Osteoblast (primary cell): ENCODE measurements around the gene HPS4. TPM values are rescaled to one million over a fixed set of nuclear protein-coding genes. Genes with fewer than 3 reads are reported as not detected.

Experiments used
- DNase-seq: peaks from one replicate; pipeline ENCODE4 v3.0.0; 2011; ENCODE audit warnings: low spot score, mixed read lengths; ENCODE audit not compliant: insufficient read length; ENCODE audit errors: missing footprints
- H2AFZ ChIP-seq: 2 replicates; pipeline ENCODE4 v1.6.0; 2011; ENCODE audit warnings: mild to moderate bottlenecking, low read length
- H3K27ac ChIP-seq: 2 replicates; pipeline ENCODE4 v1.5.1; 2011; ENCODE audit warnings: mild to moderate bottlenecking, low read depth, low read length, moderate library complexity
- H3K27me3 ChIP-seq: 2 replicates; pipeline ENCODE4 v1.6.0; 2012; ENCODE audit warnings: mild to moderate bottlenecking, control low read depth, inconsistent platforms, low read length, moderate library complexity; ENCODE audit not compliant: insufficient read depth
- H3K36me3 ChIP-seq: 2 replicates; pipeline ENCODE4 v1.5.1; 2011; ENCODE audit warnings: mild to moderate bottlenecking, low read length, control low read depth, moderate library complexity; ENCODE audit not compliant: insufficient read depth
- H3K4me1 ChIP-seq: 2 replicates; pipeline ENCODE4 v1.5.1; 2011; ENCODE audit warnings: mild to moderate bottlenecking, low read length, control low read depth, moderate library complexity; ENCODE audit not compliant: insufficient read depth
- H3K4me2 ChIP-seq: 2 replicates; pipeline ENCODE4 v1.6.0; 2011; ENCODE audit warnings: mild to moderate bottlenecking, low read length; ENCODE audit not compliant: insufficient read depth
- H3K4me3 ChIP-seq: fragments of 200-600 bp; sonication (generic); 3 replicates; pipeline ENCODE4 v1.5.1; 2012; ENCODE audit warnings: mild to moderate bottlenecking, low read length, inconsistent platforms; ENCODE audit not compliant: insufficient read depth
- H3K79me2 ChIP-seq: 2 replicates; pipeline ENCODE4 v1.6.0; 2012; ENCODE audit warnings: mild to moderate bottlenecking, low read length, control low read depth, inconsistent platforms; ENCODE audit not compliant: insufficient read depth
- H3K9me3 ChIP-seq: 2 replicates; pipeline ENCODE4 v1.5.1; 2011; ENCODE audit warnings: low read depth, low read length, control low read depth
- H4K20me1 ChIP-seq: 2 replicates; pipeline ENCODE4 v1.6.0; 2012; ENCODE audit warnings: mild to moderate bottlenecking, low read length, control low read depth; ENCODE audit not compliant: insufficient read depth
- CTCF ChIP-seq: IDR thresholded peaks from 2 replicates; pipeline ENCODE4 v1.5.1; 2011; ENCODE audit warnings: mild to moderate bottlenecking, low read depth, low read length, moderate library complexity; ENCODE audit errors: extremely low read depth
- total RNA-seq: library from RNA; depleted of rRNA; stranded (reverse); fragments of >200 nt; gene quantifications from 2 replicates; pipeline ENCODE4 v1.2.3, GENCODE V29; 2012

The HPS4 gene
- total RNA-seq, 1 donor, result 47.4 TPM

- Histone ChIP-seq H2AFZ (peak overlapping the region; percentile 63), H3K9me3 (no peaks in the 10 kb centered on the region), H4K20me1 (no peaks in the 10 kb centered on the region), H3K27me3 (no peaks in the 10 kb centered on the region), H3K4me3 (peak overlapping the region; percentile 56), H3K4me2 (peak overlapping the region; percentile 72), H3K36me3 (peaks cover 14% of the 10 kb centered on the region), H3K27ac (no peak overlapping the region), H3K79me2 (no peaks in the 10 kb centered on the region), H3K4me1 (no peaks in the 10 kb centered on the region)
- DNase-seq, result no peak
- TF ChIP-seq CTCF, result no peak
Measured at GRCh38 chr22:26447584-26448329, 35.8 kb downstream of the HPS4 start.

GRCh38 chr22:26446808-26447515, 36.6 kb downstream of the HPS4 start:
- TF ChIP-seq CTCF, result no peak
- H3K79me2 ChIP-seq, result no peaks in the 10 kb centered on the region

GRCh38 chr22:26445577-26446275, 37.9 kb downstream of the HPS4 start:
- Histone ChIP-seq H4K20me1 (no peaks in the 10 kb centered on the region), H3K36me3 (no peaks in the 10 kb centered on the region), H2AFZ (no peak overlapping the region), H3K4me3 (no peak overlapping the region), H3K27me3 (no peaks in the 10 kb centered on the region), H3K9me3 (no peaks in the 10 kb centered on the region), H3K79me2 (no peaks in the 10 kb centered on the region), H3K4me1 (no peaks in the 10 kb centered on the region), H3K4me2 (no peak overlapping the region), H3K27ac (no peak overlapping the region)
- TF ChIP-seq CTCF, result no peak
- no peak for DNase-seq

More at GRCh38 chr22:26446808-26447515, 36.6 kb downstream of the HPS4 start:
- Histone ChIP-seq H3K4me2 (peak overlapping the region; percentile 72), H3K4me3 (peak overlapping the region; percentile 56), H3K36me3 (peaks cover 6% of the 10 kb centered on the region), H4K20me1 (no peaks in the 10 kb centered on the region), H3K27me3 (no peaks in the 10 kb centered on the region), H2AFZ (peak overlapping the region; percentile 63), H3K27ac (no peak overlapping the region), H3K4me1 (no peaks in the 10 kb centered on the region), H3K9me3 (no peaks in the 10 kb centered on the region)
- DNase-seq, result no peak

GRCh38 chr22:26444777-26445176, 38.8 kb downstream of the HPS4 start:
- H4K20me1 ChIP-seq, result no peaks in the 10 kb centered on the region
- no peak for TF ChIP-seq CTCF
- no peaks in the 10 kb centered on the region for H3K4me1 ChIP-seq
- no peak overlapping the region for H3K27ac ChIP-seq
- H3K4me3 ChIP-seq, result no peak overlapping the region
- H3K79me2 ChIP-seq, result no peaks in the 10 kb centered on the region
- no peak overlapping the region for H3K4me2 ChIP-seq
- no peaks in the 10 kb centered on the region for H3K27me3 ChIP-seq
- no peak for DNase-seq
- no peaks in the 10 kb centered on the region for H3K36me3 ChIP-seq
- H2AFZ ChIP-seq, result no peak overlapping the region
- no peaks in the 10 kb centered on the region for H3K9me3 ChIP-seq
